Ectodermal cell (in vitro differentiated cells): ENCODE data around the gene SUPT6H.
"Not testable (repeated sequence)": the region's sequence is repeated elsewhere in the genome, so short reads cannot be mapped to it uniquely, and the experiment has no call there.

Source experiments
- H3K27ac ChIP-seq: 2 replicates; pipeline ENCODE4 v1.7.0; 2013; ENCODE audit warnings: mild to moderate bottlenecking, low read depth, low read length; ENCODE audit not compliant: insufficient read depth, poor library complexity, severe bottlenecking
- H3K27me3 ChIP-seq: 2 replicates; pipeline ENCODE4 v1.7.0; 2013; ENCODE audit warnings: mild to moderate bottlenecking, low read length; ENCODE audit not compliant: insufficient read depth, control insufficient read depth, poor library complexity, severe bottlenecking
- H3K36me3 ChIP-seq: one replicate; pipeline ENCODE4 v1.7.0; 2013; ENCODE audit warnings: low read length; ENCODE audit not compliant: control insufficient read depth, insufficient read depth
- H3K4me1 ChIP-seq: one replicate; pipeline ENCODE4 v1.7.0; 2013; ENCODE audit warnings: low read length; ENCODE audit not compliant: control insufficient read depth, insufficient read depth
- H3K4me3 ChIP-seq: 2 replicates; pipeline ENCODE4 v1.7.0; 2013; ENCODE audit warnings: low read depth, low read length, control low read depth; ENCODE audit not compliant: insufficient read depth
- H3K9me3 ChIP-seq: 2 replicates; pipeline ENCODE4 v1.7.0; 2013; ENCODE audit warnings: mild to moderate bottlenecking, low read length, moderate library complexity; ENCODE audit not compliant: control insufficient read depth
- WGBS, 2 experiments: methylation state at CpG; one replicate each; pipeline ENCODE4 v1.1.7; 2013; ENCODE audit warnings: missing lambda C conversion rate in 2 of 2; 5-methylcytosine and 5-hydroxymethylcytosine counted together

Gene SUPT6H

DNA sequence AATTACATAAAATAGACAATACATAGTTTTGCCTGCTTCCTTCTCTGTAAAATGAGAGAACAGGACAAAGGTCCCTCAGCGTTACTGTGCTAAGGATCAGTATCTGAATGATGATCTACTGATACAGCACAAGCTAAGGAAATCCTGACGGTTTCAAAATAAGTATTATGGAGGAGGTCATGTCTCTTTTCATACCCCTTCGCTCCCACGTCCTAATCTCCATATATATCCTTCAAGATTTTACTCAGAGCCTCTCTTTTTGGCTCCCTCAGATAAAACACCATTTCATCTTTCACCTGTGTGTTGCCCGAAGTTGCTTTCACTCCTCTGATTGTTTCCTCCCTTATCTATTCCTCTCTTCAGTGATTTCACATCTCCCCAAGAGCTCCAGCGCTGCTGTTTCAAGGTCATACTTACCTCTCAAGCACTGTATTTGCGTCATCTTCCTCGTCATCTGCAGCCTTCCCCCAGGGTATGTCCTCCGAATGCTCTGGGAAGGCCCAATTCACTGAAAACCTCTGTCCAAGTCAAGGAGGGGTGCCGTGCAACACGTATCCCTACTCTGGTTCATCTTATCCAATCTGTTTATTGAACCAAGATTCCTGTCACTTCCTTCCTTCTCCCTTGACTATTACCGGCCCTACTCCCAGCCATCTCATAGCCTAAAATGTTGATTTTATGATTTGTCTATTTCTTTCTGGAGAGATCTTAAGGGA, 15.8 kb upstream of the SUPT6H start:
- H3K27ac ChIP-seq, result no peak overlapping the region
- peaks cover 7% of the 10 kb centered on the region for H3K4me1 ChIP-seq
- H3K36me3 ChIP-seq, result peaks cover 21% of the 10 kb centered on the region
- no peaks in the 10 kb centered on the region for H3K27me3 ChIP-seq
- WGBS, 2 experiments, result 93 to 95% methylated on average over 11 of the region's 12 CpGs
- H3K4me3 ChIP-seq, result no peak overlapping the region
- H3K9me3 ChIP-seq, result no peaks in the 10 kb centered on the region

DNA sequence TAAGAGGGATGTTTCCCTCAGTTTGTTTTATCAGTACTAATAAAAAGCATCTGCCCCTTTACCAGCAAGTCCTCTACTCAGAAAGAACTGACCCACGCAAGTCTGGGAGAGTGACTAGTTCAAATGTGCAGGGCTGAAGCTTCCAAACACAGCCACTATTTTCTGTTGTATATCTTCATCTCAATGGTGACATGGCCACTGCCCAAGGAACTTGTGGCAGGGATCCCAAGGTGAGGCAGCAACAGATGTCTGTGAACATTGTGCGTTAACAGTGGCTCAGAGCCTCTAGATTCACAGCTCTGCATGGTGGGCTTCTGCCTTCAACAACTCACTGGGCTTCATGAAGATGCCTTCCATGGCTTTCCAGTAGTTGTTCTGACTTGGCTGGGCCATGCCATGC, 13.3 kb upstream of the SUPT6H start:
- Histone ChIP-seq H3K27me3 (no peaks in the 10 kb centered on the region), H3K36me3 (peaks cover 18% of the 10 kb centered on the region)
- 92 to 96% methylated on average over 2 of the region's 2 CpGs for WGBS, 2 experiments

DNA sequence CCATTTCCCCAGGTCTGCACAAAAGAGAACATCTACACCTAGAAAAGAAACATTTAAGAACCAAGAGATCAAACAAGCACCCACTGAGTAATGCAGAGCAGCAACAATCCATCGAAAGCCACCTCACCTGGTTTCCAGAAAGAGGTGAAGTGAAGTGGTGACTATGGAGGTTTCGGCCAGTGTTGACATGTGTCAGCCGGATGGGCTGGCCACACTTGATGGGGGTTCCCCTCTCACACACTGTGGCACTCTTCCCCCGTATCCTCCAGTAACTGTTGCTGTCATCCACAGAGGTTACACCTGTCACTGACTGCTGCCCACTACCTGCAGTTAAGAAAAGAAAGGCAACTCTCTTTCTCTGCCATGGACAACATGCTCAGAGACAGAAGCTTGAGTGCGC, 6.8 kb upstream of the SUPT6H start:
- Histone ChIP-seq H3K4me3 (no peak overlapping the region), H3K27me3 (no peaks in the 10 kb centered on the region), H3K9me3 (no peaks in the 10 kb centered on the region), H3K27ac (no peak overlapping the region), H3K36me3 (peaks cover 37% of the 10 kb centered on the region), H3K4me1 (no peaks in the 10 kb centered on the region)
- 93 to 98% methylated on average over 5 of the region's 5 CpGs for WGBS, 2 experiments

More for the DNA sequence above, 13.3 kb upstream of the SUPT6H start:
- no peak overlapping the region for H3K4me3 ChIP-seq
- H3K27ac ChIP-seq, result no peak overlapping the region
- H3K4me1 ChIP-seq, result peaks cover 4% of the 10 kb centered on the region
- H3K9me3 ChIP-seq, result no peaks in the 10 kb centered on the region

DNA sequence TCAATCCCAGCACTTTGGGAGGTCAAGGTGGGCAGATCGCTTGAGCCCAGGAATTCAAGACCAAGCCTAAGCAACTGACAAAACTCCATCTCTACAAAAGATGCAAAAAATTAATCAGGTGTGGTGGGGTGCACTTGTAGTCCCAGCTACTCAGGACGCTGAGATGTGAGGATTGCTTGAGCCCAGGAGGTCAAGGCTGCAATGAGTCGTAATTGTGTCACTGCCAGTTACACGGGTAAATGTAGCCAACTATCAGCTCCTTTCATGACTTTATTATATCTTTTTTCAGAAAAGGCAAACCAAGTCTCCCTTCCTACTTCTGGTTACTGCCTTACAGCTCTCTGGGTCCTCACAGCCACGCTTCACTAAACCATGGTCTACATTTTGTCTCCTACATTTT, 4.2 kb upstream of the SUPT6H start:
- no peak overlapping the region for H3K4me3 ChIP-seq
- no peaks in the 10 kb centered on the region for H3K9me3 ChIP-seq
- no peaks in the 10 kb centered on the region for H3K4me1 ChIP-seq
- H3K27me3 ChIP-seq, result no peaks in the 10 kb centered on the region
- WGBS, 2 experiments, result 94 to 95% methylated on average over 5 of the region's 5 CpGs
- no peak overlapping the region for H3K27ac ChIP-seq
- peaks cover 28% of the 10 kb centered on the region for H3K36me3 ChIP-seq

DNA sequence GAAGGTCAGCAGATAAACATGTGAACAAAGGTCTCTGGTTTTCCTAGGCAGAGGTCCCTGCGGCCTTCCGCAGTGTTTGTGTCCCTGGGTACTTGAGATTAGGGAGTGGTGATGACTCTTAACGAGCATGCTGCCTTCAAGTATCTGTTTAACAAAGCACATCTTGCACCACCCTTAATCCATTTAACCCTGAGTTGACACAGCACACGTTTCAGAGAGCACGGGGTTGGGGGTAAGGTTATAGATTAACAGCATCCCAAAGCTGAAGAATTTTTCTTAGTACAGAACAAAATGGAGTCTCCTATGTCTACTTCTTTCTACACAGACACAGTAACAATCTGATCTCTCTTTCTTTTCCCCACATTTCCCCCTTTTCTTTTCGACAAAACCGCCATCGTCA, 3.7 kb upstream of the SUPT6H start:
- H3K4me1 ChIP-seq, H3K9me3 ChIP-seq, H3K27ac ChIP-seq, H3K27me3 ChIP-seq, H3K4me3 ChIP-seq: not testable (repeated sequence)
- peaks cover 28% of the 10 kb centered on the region for H3K36me3 ChIP-seq
- 95 to 99% methylated on average over 3 to 5 of the region's 8 CpGs for WGBS, 2 experiments

DNA sequence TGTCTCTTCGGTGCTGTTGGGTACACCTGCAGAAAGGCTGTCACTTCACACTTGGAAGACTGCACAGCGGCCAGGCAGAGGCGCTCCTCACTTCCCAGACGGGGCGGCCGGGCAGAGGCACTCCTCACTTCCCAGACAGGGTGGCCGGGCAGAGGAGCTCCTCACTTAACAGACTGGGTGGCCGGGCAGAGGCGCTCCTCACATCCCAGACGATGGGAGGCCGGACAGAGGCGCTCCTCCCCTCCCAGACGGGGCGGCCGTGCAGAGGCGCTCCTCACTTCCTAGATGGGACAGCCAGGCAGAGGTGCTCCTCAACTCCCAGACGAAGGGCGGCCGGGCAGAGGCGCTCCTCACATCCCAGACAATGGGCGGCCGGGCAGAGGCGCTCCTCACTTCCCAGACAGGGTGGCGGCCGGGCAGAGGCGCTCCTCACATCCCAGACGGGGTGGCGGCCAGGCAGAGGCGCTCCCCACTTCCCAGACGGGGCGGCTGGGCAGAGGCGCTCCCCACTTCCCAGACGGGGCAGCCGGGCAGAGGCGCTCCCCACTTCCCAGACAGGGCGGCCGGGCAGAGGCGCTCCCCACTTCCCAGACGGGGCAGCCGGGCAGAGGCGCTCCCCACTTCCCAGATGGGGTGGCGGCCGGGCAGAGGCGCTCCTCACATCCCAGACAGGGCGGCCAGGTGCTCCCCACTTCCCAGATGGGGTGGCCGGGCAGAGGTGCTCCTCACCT, 3.1 kb upstream of the SUPT6H start:
- WGBS, 2 experiments, result 96% methylated on average over 46 of the region's 46 CpGs
- H3K36me3 ChIP-seq, result peaks cover 28% of the 10 kb centered on the region
- H3K27ac ChIP-seq, H3K4me3 ChIP-seq, H3K4me1 ChIP-seq, H3K9me3 ChIP-seq, H3K27me3 ChIP-seq: not testable (repeated sequence)

DNA sequence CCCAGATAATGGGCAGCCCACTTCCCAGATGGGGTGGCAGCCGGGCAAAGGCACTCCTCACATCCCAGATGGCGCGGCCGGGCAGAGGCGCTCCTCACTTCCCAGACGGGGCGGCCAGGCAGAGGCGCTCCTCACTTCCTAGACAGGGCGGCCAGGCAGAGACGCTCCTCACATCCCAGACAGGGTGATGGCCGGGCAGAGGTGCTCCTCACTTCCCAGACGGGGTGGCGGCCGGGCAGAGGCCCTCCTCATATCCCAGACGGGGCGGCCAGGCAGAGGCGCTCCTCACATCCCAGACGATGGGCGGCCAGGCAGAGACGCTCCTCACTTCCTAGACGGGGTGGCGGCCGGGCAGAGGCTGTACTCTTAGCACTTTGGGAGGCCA, 2.5 kb upstream of the SUPT6H start:
- not testable (repeated sequence) for H3K27ac ChIP-seq, H3K27me3 ChIP-seq, H3K4me3 ChIP-seq, H3K9me3 ChIP-seq, H3K4me1 ChIP-seq
- peaks cover 28% of the 10 kb centered on the region for H3K36me3 ChIP-seq
- WGBS, 2 experiments, result 95 to 99% methylated on average over 23 of the region's 23 CpGs

DNA sequence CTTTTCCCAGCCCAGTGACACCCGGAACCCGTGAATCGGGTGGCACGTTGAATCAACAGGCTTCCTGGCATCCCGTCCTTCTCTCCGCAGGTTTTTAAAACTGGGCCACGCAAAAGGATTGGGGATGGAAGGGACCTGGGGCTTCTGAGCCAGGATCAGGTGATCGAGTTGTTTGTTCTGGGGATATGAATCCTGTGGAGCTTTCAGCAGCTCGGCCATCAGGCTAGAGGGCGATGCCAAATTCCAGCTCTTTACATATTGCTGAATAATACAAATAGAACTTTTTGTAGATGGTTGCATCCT, 473 bp downstream of the SUPT6H start:
- Histone ChIP-seq H3K4me3 (peak overlapping the region; percentile 97), H3K36me3 (peaks cover 27% of the 10 kb centered on the region), H3K27me3 (no peaks in the 10 kb centered on the region), H3K9me3 (no peaks in the 10 kb centered on the region), H3K27ac (peak overlapping the region; percentile 89), H3K4me1 (peaks cover 5% of the 10 kb centered on the region)
- WGBS, 2 experiments, result 2% methylated on average over 10 of the region's 10 CpGs

DNA sequence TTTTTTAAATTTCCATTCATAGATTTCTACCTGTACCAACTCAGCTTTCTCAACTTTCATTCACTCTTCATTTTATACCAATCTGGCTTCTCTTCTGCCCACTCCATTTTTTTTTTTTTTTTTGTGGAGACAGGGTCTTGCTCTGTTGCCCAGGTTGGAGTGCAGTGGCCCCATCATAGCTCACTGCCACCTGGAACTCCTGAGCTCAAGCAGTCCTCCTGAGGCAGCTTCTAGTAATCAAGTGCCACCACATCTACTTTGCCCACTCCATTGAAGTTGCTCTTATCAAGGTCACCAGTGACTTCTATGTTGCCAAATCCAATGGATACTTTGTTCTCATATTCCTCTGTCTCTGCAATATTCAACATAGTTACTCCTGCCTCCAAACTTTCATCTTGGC, 1.7 kb downstream of the SUPT6H start:
- H3K36me3 ChIP-seq, result peaks cover 21% of the 10 kb centered on the region
- H3K9me3 ChIP-seq, result no peaks in the 10 kb centered on the region
- H3K27me3 ChIP-seq, result no peaks in the 10 kb centered on the region
- no peak overlapping the region for H3K4me3 ChIP-seq
- H3K27ac ChIP-seq, result no peak overlapping the region
- H3K4me1 ChIP-seq, result peaks cover 12% of the 10 kb centered on the region

DNA sequence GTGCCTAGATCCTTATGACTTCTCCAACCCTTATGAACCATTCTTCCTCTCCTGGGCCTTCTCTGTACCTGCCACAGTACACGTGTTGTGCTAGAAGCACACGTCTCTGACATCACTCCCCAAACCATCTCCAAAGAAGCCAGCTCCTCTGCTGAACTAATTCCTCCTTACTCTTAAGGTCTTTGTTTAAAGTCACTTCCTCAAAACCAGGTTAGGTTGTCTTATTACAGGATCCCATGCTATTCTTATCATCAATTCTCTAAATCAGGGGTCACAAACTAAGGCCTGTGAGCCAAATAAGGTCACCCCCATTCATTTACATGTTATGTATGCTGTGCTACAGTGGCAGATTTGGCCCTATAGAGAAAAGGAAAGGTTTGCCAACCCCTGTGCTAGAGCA, 4.0 kb downstream of the SUPT6H start:
- Histone ChIP-seq H3K27me3 (no peaks in the 10 kb centered on the region), H3K9me3 (no peaks in the 10 kb centered on the region), H3K4me1 (peaks cover 12% of the 10 kb centered on the region), H3K4me3 (no peak overlapping the region), H3K36me3 (peaks cover 10% of the 10 kb centered on the region), H3K27ac (peak overlapping the region; percentile 8)
- WGBS, 2 experiments, result 92 to 93% methylated on average over 2 of the region's 2 CpGs
